Neural cell (in vitro differentiated cells): Measurements from ENCODE around the gene DCUN1D1. TPM values are rescaled to one million over a fixed set of nuclear protein-coding genes. Genes with fewer than 3 reads are reported as not detected.

Source experiments
- H2AFZ ChIP-seq: fragments of 200-600, 300-800 bp; sonication (generic), shearing (Covaris generic); 2 replicates; pipeline ENCODE4 v1.6.0; 2014; ENCODE audit warnings: low read depth, mild to moderate bottlenecking, antibody characterized with exemption, low read length, moderate library complexity
- H3F3A ChIP-seq: fragments of 200-600 bp; shearing (Covaris generic); 2 replicates; pipeline ENCODE4 v1.6.1; 2016; ENCODE audit warnings: mild to moderate bottlenecking, moderate library complexity, mixed read lengths, antibody characterized with exemption, low read length; ENCODE audit not compliant: insufficient read depth, poor library complexity, severe bottlenecking
- H3K27ac ChIP-seq: fragments of 200-600, 300-800 bp; sonication (generic), shearing (Covaris generic); 2 replicates; pipeline ENCODE4 v1.5.1; 2014; ENCODE audit warnings: mild to moderate bottlenecking, low read length, moderate library complexity
- H3K27me3 ChIP-seq: fragments of 300-800, 200-600 bp; sonication (generic), shearing (Covaris generic); 2 replicates; pipeline ENCODE4 v1.6.0; 2014; ENCODE audit warnings: mild to moderate bottlenecking, low read depth, low read length, moderate library complexity; ENCODE audit not compliant: insufficient read depth
- H3K36me3 ChIP-seq: fragments of 300-800, 200-600 bp; sonication (generic), shearing (Covaris generic); 2 replicates; pipeline ENCODE4 v1.5.1; 2014; ENCODE audit warnings: mild to moderate bottlenecking, antibody characterized with exemption, low read length, moderate library complexity; ENCODE audit not compliant: insufficient read depth
- H3K4me2 ChIP-seq: fragments of 300-800, 200-600 bp; sonication (generic), shearing (Covaris generic); 2 replicates; pipeline ENCODE4 v1.6.0; 2014; ENCODE audit warnings: mild to moderate bottlenecking, low read length
- H3K4me3 ChIP-seq: fragments of 300-800, 200-600 bp; sonication (generic), shearing (Covaris generic); 2 replicates; pipeline ENCODE4 v1.5.1; 2014; ENCODE audit warnings: mild to moderate bottlenecking, low read length, moderate library complexity
- H3K79me2 ChIP-seq: fragments of 200-600 bp; shearing (Covaris generic); replicated peaks from 2 replicates; pipeline ENCODE4 v1.6.0; 2014; ENCODE audit warnings: mild to moderate bottlenecking, low read length, moderate library complexity; ENCODE audit not compliant: insufficient read depth
- H3K9ac ChIP-seq: fragments of 300-800, 200-600 bp; sonication (generic), shearing (Covaris generic); 2 replicates; pipeline ENCODE4 v1.6.1; 2016; ENCODE audit warnings: mild to moderate bottlenecking, low read length, mixed read lengths
- H3K9me2 ChIP-seq: fragments of 200-600 bp; shearing (Covaris generic); 2 replicates; pipeline ENCODE4 v1.6.1; 2016; ENCODE audit warnings: mild to moderate bottlenecking, low read length, mixed read lengths; ENCODE audit not compliant: insufficient read depth
- H3K9me3 ChIP-seq: fragments of 200-600, 300-800 bp; sonication (generic), shearing (Covaris generic); 2 replicates; pipeline ENCODE4 v1.6.1; 2016; ENCODE audit warnings: mild to moderate bottlenecking, mixed run types, low read length, moderate library complexity, mixed read lengths
- H4K20me1 ChIP-seq: fragments of 200-600 bp; shearing (Covaris generic); 2 replicates; pipeline ENCODE4 v1.6.1; 2016; ENCODE audit warnings: mild to moderate bottlenecking, mixed run types; ENCODE audit not compliant: insufficient read depth
- EP300 ChIP-seq: fragments of 450-650 bp; conservative IDR thresholded peaks from 2 replicates; pipeline ENCODE4 v1.6.1; 2014; ENCODE audit warnings: antibody characterized with exemption, mild to moderate bottlenecking, moderate library complexity; ENCODE audit not compliant: poor library complexity, severe bottlenecking
- EZH2 ChIP-seq: fragments of 200-600, 300-800 bp; shearing (Covaris generic), sonication (generic); IDR thresholded peaks from 2 replicates; pipeline ENCODE4 v1.6.1; 2014; ENCODE audit warnings: antibody characterized with exemption, low read length, borderline replicate concordance, mild to moderate bottlenecking; ENCODE audit not compliant: insufficient read depth, poor library complexity, severe bottlenecking
- MXI1 ChIP-seq: fragments of 450-650 bp; conservative IDR thresholded peaks from 2 replicates; pipeline ENCODE4 v1.6.1; 2014; ENCODE audit warnings: antibody characterized with exemption, mild to moderate bottlenecking; ENCODE audit not compliant: poor library complexity, severe bottlenecking
- POLR2AphosphoS5 ChIP-seq: IDR thresholded peaks from 2 replicates; pipeline ENCODE4 v1.6.1; 2012
- RAD21 ChIP-seq: fragments of 450-650 bp; conservative IDR thresholded peaks from 2 replicates; pipeline ENCODE4 v1.6.1; 2014; ENCODE audit warnings: antibody characterized with exemption, mild to moderate bottlenecking, moderate library complexity
- SMC3 ChIP-seq: fragments of 450-650 bp; conservative IDR thresholded peaks from 2 replicates; pipeline ENCODE4 v1.6.1; 2014; ENCODE audit warnings: antibody characterized with exemption, mild to moderate bottlenecking, moderate library complexity; ENCODE audit not compliant: poor library complexity
- TAF1 ChIP-seq: IDR thresholded peaks from 2 replicates; pipeline ENCODE4 v1.6.1; 2012; ENCODE audit warnings: low read depth
- polyA plus RNA-seq: library from polyadenylated mRNA; depleted of rRNA; stranded (reverse); fragments of >200 nt; gene quantifications from 2 replicates; pipeline ENCODE4 v1.2.3, GENCODE V29; 2014
- TF ChIP-seq, protein P1 (sequence below): fragments of 450-650 bp; IDR thresholded peaks from 2 replicates; pipeline ENCODE4 v1.5.1; 2014; ENCODE audit warnings: antibody characterized with exemption, mild to moderate bottlenecking, moderate library complexity; ENCODE audit not compliant: poor library complexity, severe bottlenecking
- TF ChIP-seq, protein P2 (sequence below): IDR thresholded peaks from 2 replicates; pipeline ENCODE4 v1.6.1; 2012; ENCODE audit warnings: borderline replicate concordance

The DCUN1D1 gene
- polyA plus RNA-seq, 1 donor from 2014 or later: 33.4 TPM

- H3K79me2 ChIP-seq: no peaks in the 10 kb centered on the region
These were observed 38.6 kb downstream of the DCUN1D1 start for GRCh38 chr3:182941719-182942118.

GRCh38 chr3:182940266-182940808 lies 40.0 kb downstream of the DCUN1D1 start:
- H3K27ac ChIP-seq: no peak overlapping the region
- no peaks in the 10 kb centered on the region for H3F3A ChIP-seq
- no peaks in the 10 kb centered on the region for H3K9me2 ChIP-seq
- TF ChIP-seq EP300: no peak
- no peak for TF ChIP-seq RAD21
- no peak for TF ChIP-seq POLR2AphosphoS5
- TF ChIP-seq, protein P1, sequence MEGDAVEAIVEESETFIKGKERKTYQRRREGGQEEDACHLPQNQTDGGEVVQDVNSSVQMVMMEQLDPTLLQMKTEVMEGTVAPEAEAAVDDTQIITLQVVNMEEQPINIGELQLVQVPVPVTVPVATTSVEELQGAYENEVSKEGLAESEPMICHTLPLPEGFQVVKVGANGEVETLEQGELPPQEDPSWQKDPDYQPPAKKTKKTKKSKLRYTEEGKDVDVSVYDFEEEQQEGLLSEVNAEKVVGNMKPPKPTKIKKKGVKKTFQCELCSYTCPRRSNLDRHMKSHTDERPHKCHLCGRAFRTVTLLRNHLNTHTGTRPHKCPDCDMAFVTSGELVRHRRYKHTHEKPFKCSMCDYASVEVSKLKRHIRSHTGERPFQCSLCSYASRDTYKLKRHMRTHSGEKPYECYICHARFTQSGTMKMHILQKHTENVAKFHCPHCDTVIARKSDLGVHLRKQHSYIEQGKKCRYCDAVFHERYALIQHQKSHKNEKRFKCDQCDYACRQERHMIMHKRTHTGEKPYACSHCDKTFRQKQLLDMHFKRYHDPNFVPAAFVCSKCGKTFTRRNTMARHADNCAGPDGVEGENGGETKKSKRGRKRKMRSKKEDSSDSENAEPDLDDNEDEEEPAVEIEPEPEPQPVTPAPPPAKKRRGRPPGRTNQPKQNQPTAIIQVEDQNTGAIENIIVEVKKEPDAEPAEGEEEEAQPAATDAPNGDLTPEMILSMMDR: no peak
- no peak for TF ChIP-seq SMC3
- TF ChIP-seq EZH2: no peak
- TF ChIP-seq, protein P2, sequence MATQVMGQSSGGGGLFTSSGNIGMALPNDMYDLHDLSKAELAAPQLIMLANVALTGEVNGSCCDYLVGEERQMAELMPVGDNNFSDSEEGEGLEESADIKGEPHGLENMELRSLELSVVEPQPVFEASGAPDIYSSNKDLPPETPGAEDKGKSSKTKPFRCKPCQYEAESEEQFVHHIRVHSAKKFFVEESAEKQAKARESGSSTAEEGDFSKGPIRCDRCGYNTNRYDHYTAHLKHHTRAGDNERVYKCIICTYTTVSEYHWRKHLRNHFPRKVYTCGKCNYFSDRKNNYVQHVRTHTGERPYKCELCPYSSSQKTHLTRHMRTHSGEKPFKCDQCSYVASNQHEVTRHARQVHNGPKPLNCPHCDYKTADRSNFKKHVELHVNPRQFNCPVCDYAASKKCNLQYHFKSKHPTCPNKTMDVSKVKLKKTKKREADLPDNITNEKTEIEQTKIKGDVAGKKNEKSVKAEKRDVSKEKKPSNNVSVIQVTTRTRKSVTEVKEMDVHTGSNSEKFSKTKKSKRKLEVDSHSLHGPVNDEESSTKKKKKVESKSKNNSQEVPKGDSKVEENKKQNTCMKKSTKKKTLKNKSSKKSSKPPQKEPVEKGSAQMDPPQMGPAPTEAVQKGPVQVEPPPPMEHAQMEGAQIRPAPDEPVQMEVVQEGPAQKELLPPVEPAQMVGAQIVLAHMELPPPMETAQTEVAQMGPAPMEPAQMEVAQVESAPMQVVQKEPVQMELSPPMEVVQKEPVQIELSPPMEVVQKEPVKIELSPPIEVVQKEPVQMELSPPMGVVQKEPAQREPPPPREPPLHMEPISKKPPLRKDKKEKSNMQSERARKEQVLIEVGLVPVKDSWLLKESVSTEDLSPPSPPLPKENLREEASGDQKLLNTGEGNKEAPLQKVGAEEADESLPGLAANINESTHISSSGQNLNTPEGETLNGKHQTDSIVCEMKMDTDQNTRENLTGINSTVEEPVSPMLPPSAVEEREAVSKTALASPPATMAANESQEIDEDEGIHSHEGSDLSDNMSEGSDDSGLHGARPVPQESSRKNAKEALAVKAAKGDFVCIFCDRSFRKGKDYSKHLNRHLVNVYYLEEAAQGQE: no peak
- TF ChIP-seq MXI1: no peak
- TF ChIP-seq TAF1: no peak
- no peak overlapping the region for H3K4me2 ChIP-seq
- no peak overlapping the region for H3K9ac ChIP-seq
- H3K79me2 ChIP-seq: no peaks in the 10 kb centered on the region
- no peaks in the 10 kb centered on the region for H3K9me3 ChIP-seq
- H3K36me3 ChIP-seq: no peaks in the 10 kb centered on the region
- no peaks in the 10 kb centered on the region for H3K27me3 ChIP-seq
- H2AFZ ChIP-seq: no peak overlapping the region
- no peak overlapping the region for H3K4me3 ChIP-seq
- H4K20me1 ChIP-seq: no peaks in the 10 kb centered on the region

More at GRCh38 chr3:182941719-182942118, 38.6 kb downstream of the DCUN1D1 start:
- H3F3A ChIP-seq: no peaks in the 10 kb centered on the region
- no peak overlapping the region for H3K4me2 ChIP-seq
- no peaks in the 10 kb centered on the region for H4K20me1 ChIP-seq
- no peak overlapping the region for H3K9ac ChIP-seq
- no peak overlapping the region for H3K4me3 ChIP-seq
- H3K27me3 ChIP-seq: no peaks in the 10 kb centered on the region
- H3K36me3 ChIP-seq: no peaks in the 10 kb centered on the region
- no peaks in the 10 kb centered on the region for H3K9me2 ChIP-seq
- H3K9me3 ChIP-seq: no peaks in the 10 kb centered on the region
- H3K27ac ChIP-seq: no peak overlapping the region
- no peak overlapping the region for H2AFZ ChIP-seq
- TF ChIP-seq, protein P1: no peak
- TF ChIP-seq EZH2 (no peak), MXI1 (no peak), POLR2AphosphoS5 (no peak)
